Activated naive CD8-positive, alpha-beta T cell treated with anti-CD3 and anti-CD28 coated beads, Interleukin-2, amount 50 U/mL, for 24 hours (primary cell): Measurements from ENCODE around the gene TMEM51.
A peak's percentile ranks its signal among the peaks of the same experiment; 100 is the strongest.

Experiments used
- ATAC-seq: fragments of 150-1000 bp; cut with Tn5 transposase; one replicate; pipeline ENCODE4 v1.10.0; 2021
- DNase-seq: peaks from one replicate; pipeline ENCODE4 v3.0.0; 2021
- H3K27ac Mint-ChIP-seq: one replicate; pipeline ENCODE4 v1.8.0; 2021; ENCODE audit warnings: mild to moderate bottlenecking, mixed read lengths
- H3K27me3 Mint-ChIP-seq: one replicate; pipeline ENCODE4 v1.8.0; 2021; ENCODE audit warnings: mixed read lengths
- H3K36me3 Mint-ChIP-seq: one replicate; pipeline ENCODE4 v1.8.0; 2021; ENCODE audit warnings: low read depth, mixed read lengths
- H3K4me1 Mint-ChIP-seq: one replicate; pipeline ENCODE4 v1.8.0; 2021; ENCODE audit warnings: mixed read lengths
- H3K4me3 Mint-ChIP-seq: one replicate; pipeline ENCODE4 v1.8.0; 2021; ENCODE audit warnings: mild to moderate bottlenecking, moderate library complexity, mixed read lengths
- H3K9me3 Mint-ChIP-seq: one replicate; pipeline ENCODE4 v1.8.0; 2021; ENCODE audit warnings: mixed read lengths

TMEM51 gene

DNA sequence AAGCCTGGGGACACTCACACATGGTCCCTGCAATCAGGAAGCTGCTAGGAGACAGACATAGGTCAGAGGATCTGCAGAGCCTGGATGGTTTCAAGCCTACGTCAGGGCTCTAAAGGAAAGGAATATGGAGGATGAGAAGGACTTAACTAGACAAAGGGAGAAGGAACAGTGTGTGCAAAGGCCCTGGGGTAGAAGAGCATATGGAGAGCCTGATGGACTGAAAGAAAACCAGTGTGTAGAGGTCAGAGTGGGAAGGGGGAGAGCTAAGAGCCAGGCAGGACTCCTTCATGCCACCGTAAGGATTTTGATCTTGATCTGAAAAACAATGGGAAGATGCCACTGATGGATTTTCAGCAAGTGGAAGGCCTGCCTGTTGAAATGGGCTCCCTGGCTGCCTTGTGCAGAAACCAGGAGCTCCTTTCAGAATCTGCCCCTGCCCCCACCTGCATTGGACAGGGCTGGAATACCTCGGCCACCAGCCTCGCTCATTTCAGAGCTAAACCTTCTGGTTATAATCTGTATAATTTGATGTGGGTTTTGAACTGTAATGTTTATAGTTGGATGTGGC, 102.1 kb downstream of the TMEM51 start:
- H3K36me3 Mint-ChIP-seq, result no peaks in the 10 kb centered on the region
- H3K9me3 Mint-ChIP-seq, result no peaks in the 10 kb centered on the region
- H3K27ac Mint-ChIP-seq, result no peak overlapping the region
- ATAC-seq (no peak), DNase-seq (no peak)
- peaks cover 39% of the 10 kb centered on the region for H3K4me1 Mint-ChIP-seq
- H3K4me3 Mint-ChIP-seq, result no peak overlapping the region
- no peaks in the 10 kb centered on the region for H3K27me3 Mint-ChIP-seq

GRCh38 chr1:15256584-15256983, 103.0 kb downstream of the TMEM51 start:
- H3K4me3 Mint-ChIP-seq, result no peak overlapping the region
- peaks cover 42% of the 10 kb centered on the region for H3K4me1 Mint-ChIP-seq
- H3K27ac Mint-ChIP-seq, result no peak overlapping the region
- H3K9me3 Mint-ChIP-seq, result no peaks in the 10 kb centered on the region
- H3K27me3 Mint-ChIP-seq, result peaks cover 4% of the 10 kb centered on the region
- ATAC-seq, result no peak
- no peaks in the 10 kb centered on the region for H3K36me3 Mint-ChIP-seq
- no peak for DNase-seq

- Mint-ChIP-seq H3K4me1 (peaks cover 41% of the 10 kb centered on the region), H3K4me3 (no peak overlapping the region), H3K36me3 (no peaks in the 10 kb centered on the region), H3K9me3 (no peaks in the 10 kb centered on the region), H3K27me3 (peaks cover 11% of the 10 kb centered on the region), H3K27ac (no peak overlapping the region)
- ATAC-seq, result no peak
- no peak for DNase-seq
Measured at GRCh38 chr1:15257309-15257708, 103.8 kb downstream of the TMEM51 start.

- Mint-ChIP-seq H3K27ac (no peak overlapping the region), H3K4me3 (no peak overlapping the region), H3K9me3 (no peaks in the 10 kb centered on the region), H3K27me3 (peaks cover 25% of the 10 kb centered on the region), H3K4me1 (peaks cover 24% of the 10 kb centered on the region), H3K36me3 (no peaks in the 10 kb centered on the region)
- ATAC-seq (no peak), DNase-seq (no peak)
Measured at GRCh38 chr1:15258833-15259621, 105.5 kb downstream of the TMEM51 start.

- Mint-ChIP-seq H3K36me3 (no peaks in the 10 kb centered on the region), H3K27ac (no peak overlapping the region), H3K9me3 (peaks cover 2% of the 10 kb centered on the region), H3K4me1 (peaks cover 22% of the 10 kb centered on the region), H3K4me3 (no peak overlapping the region), H3K27me3 (peaks cover 31% of the 10 kb centered on the region)
- no peak for ATAC-seq
- no peak for DNase-seq
Measured at GRCh38 chr1:15259622-15260007, 106.1 kb downstream of the TMEM51 start.

- Mint-ChIP-seq H3K27me3 (peaks cover 41% of the 10 kb centered on the region), H3K9me3 (peaks cover 8% of the 10 kb centered on the region), H3K4me1 (peaks cover 22% of the 10 kb centered on the region), H3K27ac (no peak overlapping the region), H3K4me3 (no peak overlapping the region), H3K36me3 (no peaks in the 10 kb centered on the region)
- ATAC-seq (peak; percentile 25), DNase-seq (no peak)
Measured at GRCh38 chr1:15260418-15261154, 107.0 kb downstream of the TMEM51 start.

GRCh38 chr1:15261155-15262002, 107.8 kb downstream of the TMEM51 start:
- H3K36me3 Mint-ChIP-seq, result no peaks in the 10 kb centered on the region
- DNase-seq (peak; percentile 46), ATAC-seq (peak; percentile 92)
- peaks cover 47% of the 10 kb centered on the region for H3K27me3 Mint-ChIP-seq
- H3K4me1 Mint-ChIP-seq, result peaks cover 22% of the 10 kb centered on the region
- H3K9me3 Mint-ChIP-seq, result peaks cover 11% of the 10 kb centered on the region
- no peak overlapping the region for H3K27ac Mint-ChIP-seq
- peak overlapping the region; percentile 45 for H3K4me3 Mint-ChIP-seq

DNA sequence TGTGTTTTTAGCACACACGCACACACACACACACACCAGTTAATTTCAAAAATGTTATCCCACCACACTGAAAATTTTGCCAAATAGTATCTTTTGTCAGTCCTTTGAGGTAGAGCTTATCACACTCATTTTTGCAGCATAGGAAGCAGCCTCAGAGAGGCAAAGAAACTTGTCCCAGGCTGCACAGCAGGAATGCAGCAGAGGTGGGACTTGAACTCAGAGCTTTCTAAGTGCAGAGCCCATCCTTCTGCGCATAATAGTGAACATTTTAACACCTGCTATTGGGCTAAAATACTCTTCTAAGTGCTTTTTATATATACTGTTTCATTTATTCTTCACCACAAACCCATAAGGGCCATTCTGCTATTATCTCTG, 108.4 kb downstream of the TMEM51 start:
- Mint-ChIP-seq H3K9me3 (peaks cover 13% of the 10 kb centered on the region), H3K27ac (no peak overlapping the region), H3K27me3 (peaks cover 51% of the 10 kb centered on the region), H3K36me3 (no peaks in the 10 kb centered on the region), H3K4me1 (peaks cover 22% of the 10 kb centered on the region), H3K4me3 (peak overlapping the region; percentile 45)
- ATAC-seq (no peak), DNase-seq (no peak)

GRCh38 chr1:15262706-15263105, 109.2 kb downstream of the TMEM51 start:
- Mint-ChIP-seq H3K4me1 (peaks cover 22% of the 10 kb centered on the region), H3K27ac (no peak overlapping the region), H3K27me3 (peaks cover 55% of the 10 kb centered on the region), H3K36me3 (no peaks in the 10 kb centered on the region), H3K9me3 (peaks cover 13% of the 10 kb centered on the region), H3K4me3 (no peak overlapping the region)
- DNase-seq (no peak), ATAC-seq (no peak)

DNA sequence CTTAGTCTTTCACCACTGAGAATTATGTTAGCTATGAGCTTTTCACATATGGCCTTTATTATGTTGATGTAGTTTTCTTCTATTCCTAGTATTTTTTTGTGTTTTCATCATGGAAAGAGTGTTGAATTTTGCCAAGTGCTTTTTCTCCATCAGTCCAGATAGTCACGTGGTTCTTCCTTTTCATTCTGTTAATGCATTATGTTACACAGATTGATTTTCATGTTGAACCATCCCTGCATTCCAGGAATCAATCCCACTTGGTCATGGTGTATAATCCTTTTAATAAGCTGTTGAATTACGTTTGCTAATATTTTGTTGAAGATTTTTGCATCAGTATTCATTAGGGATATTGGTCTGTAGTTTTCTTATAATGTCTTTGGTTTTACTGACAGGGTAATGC, 111.2 kb downstream of the TMEM51 start:
- DNase-seq (no peak), ATAC-seq (no peak)
- Mint-ChIP-seq H3K27me3 (peaks cover 61% of the 10 kb centered on the region), H3K4me3 (no peak overlapping the region), H3K36me3 (no peaks in the 10 kb centered on the region), H3K4me1 (peaks cover 20% of the 10 kb centered on the region), H3K27ac (no peak overlapping the region), H3K9me3 (peaks cover 13% of the 10 kb centered on the region)
